Smooth muscle cell (in vitro differentiated cells): ENCODE results near the gene DRD1. TPM values are rescaled to one million over a fixed set of nuclear protein-coding genes. Genes with fewer than 3 reads are reported as not detected.
"Not testable (repeated sequence)": the region's sequence is repeated elsewhere in the genome, so short reads cannot be mapped to it uniquely, and the experiment has no call there.

Source experiments
- DNase-seq: peaks from one replicate; lab custom pipeline; 2025; ENCODE audit not compliant: unreplicated experiment; lab: John Stamatoyannopoulos, UW
- H2AFZ ChIP-seq: fragments of 200-600 bp; sonication (generic); 2 replicates; pipeline ENCODE4 v1.6.0; 2016; ENCODE audit warnings: antibody characterized with exemption, low read depth, mild to moderate bottlenecking
- H3F3A ChIP-seq: fragments of 200-600 bp; sonication (generic); 2 replicates; pipeline ENCODE4 v1.6.0; 2017; ENCODE audit warnings: antibody characterized with exemption, low read depth
- H3K27ac ChIP-seq: fragments of 200-600 bp; sonication (generic); 2 replicates; pipeline ENCODE4 v1.5.1; 2016; ENCODE audit warnings: low read depth, mild to moderate bottlenecking
- H3K27me3 ChIP-seq: fragments of 200-600 bp; sonication (generic); 2 replicates; pipeline ENCODE4 v1.6.1; 2016; ENCODE audit warnings: low read depth, mild to moderate bottlenecking
- H3K36me3 ChIP-seq: fragments of 200-600 bp; sonication (generic); 2 replicates; pipeline ENCODE4 v1.5.1; 2016; ENCODE audit warnings: low read depth
- H3K4me1 ChIP-seq: fragments of 200-600 bp; sonication (generic); 2 replicates; pipeline ENCODE4 v1.5.1; 2016; ENCODE audit warnings: low read depth
- H3K4me2 ChIP-seq: fragments of 200-600 bp; sonication (generic); 2 replicates; pipeline ENCODE4 v1.6.0; 2016; ENCODE audit warnings: mild to moderate bottlenecking
- H3K4me3 ChIP-seq: fragments of 200-600 bp; sonication (generic); 2 replicates; pipeline ENCODE4 v1.5.1; 2016; ENCODE audit warnings: mild to moderate bottlenecking
- H3K79me2 ChIP-seq: fragments of 200-600 bp; sonication (generic); 2 replicates; pipeline ENCODE4 v1.6.0; 2016; ENCODE audit warnings: low read depth, mild to moderate bottlenecking
- H3K9ac ChIP-seq: fragments of 200-600 bp; sonication (generic); 2 replicates; pipeline ENCODE4 v1.6.0; 2016; ENCODE audit warnings: low read depth
- H3K9me3 ChIP-seq: fragments of 200-600 bp; sonication (generic); replicated peaks from 2 replicates; pipeline ENCODE4 v1.5.1; 2016; ENCODE audit warnings: low read depth
- H4K20me1 ChIP-seq: fragments of 200-600 bp; sonication (generic); 2 replicates; pipeline ENCODE4 v1.6.0; 2016; ENCODE audit warnings: low read depth
- CTCF ChIP-seq: fragments of 200-600 bp; sonication (generic); IDR thresholded peaks from 2 replicates; pipeline ENCODE4 v1.5.1; 2017; ENCODE audit warnings: borderline replicate concordance, mild to moderate bottlenecking, antibody characterized with exemption; ENCODE audit not compliant: insufficient read depth, poor library complexity, severe bottlenecking
- WGBS: methylation state at CpG from one replicate; pipeline ENCODE4 v1.1.7; 2016; ENCODE audit warnings: low lambda C conversion rate; 5-methylcytosine and 5-hydroxymethylcytosine counted together
- polyA plus RNA-seq: library from polyadenylated mRNA; unstranded; fragments of >200 nt; fragmentation: Nextera tagmentation; extraction: Ambion mirVana; gene quantifications from 2 replicates; pipeline ENCODE4 v1.2.1, GENCODE V29; 2016
- total RNA-seq: library from RNA; depleted of rRNA; stranded (reverse); fragments of >200 nt; gene quantifications from 2 replicates; pipeline ENCODE4 v1.2.3, GENCODE V29; 2014

The DRD1 gene
- total and polyA plus RNA-seq, 2 experiments from 2014 or later, result 0.32 to 1.3 TPM

GRCh38 chr5:175395430-175395829 is 48.6 kb downstream of the DRD1 start:
- not testable (repeated sequence) for H3K27me3 ChIP-seq, H3F3A ChIP-seq, H3K4me3 ChIP-seq, H2AFZ ChIP-seq, H3K27ac ChIP-seq, H3K9me3 ChIP-seq, DNase-seq, H3K4me2 ChIP-seq, H3K9ac ChIP-seq, H3K4me1 ChIP-seq, H4K20me1 ChIP-seq, H3K36me3 ChIP-seq, H3K79me2 ChIP-seq
- 98% methylated on average over 4 of the region's 4 CpGs for WGBS

GRCh38 chr5:175394601-175395000 is 49.4 kb downstream of the DRD1 start:
- no peak for TF ChIP-seq CTCF
- no peaks in the 10 kb centered on the region for H4K20me1 ChIP-seq
- no peak overlapping the region for H3K4me2 ChIP-seq
- no peaks in the 10 kb centered on the region for H3K79me2 ChIP-seq
- H3K9ac ChIP-seq, result no peak overlapping the region
- H3K27me3 ChIP-seq, result no peaks in the 10 kb centered on the region
- H3K9me3 ChIP-seq, result no peaks in the 10 kb centered on the region
- DNase-seq, result no peak
- H3K36me3 ChIP-seq, result no peaks in the 10 kb centered on the region
- no peak overlapping the region for H2AFZ ChIP-seq
- H3K4me3 ChIP-seq, result no peak overlapping the region
- no peaks in the 10 kb centered on the region for H3F3A ChIP-seq
- no peak overlapping the region for H3K27ac ChIP-seq
- 44% methylated on average over 5 of the region's 5 CpGs for WGBS
- H3K4me1 ChIP-seq, result no peaks in the 10 kb centered on the region

GRCh38 chr5:175393897-175394296 is 50.1 kb downstream of the DRD1 start:
- no peak overlapping the region for H3K4me3 ChIP-seq
- no peaks in the 10 kb centered on the region for H3K9me3 ChIP-seq
- no peaks in the 10 kb centered on the region for H3K36me3 ChIP-seq
- H3K9ac ChIP-seq, result no peak overlapping the region
- 75% methylated on average over 4 of the region's 4 CpGs for WGBS
- H3K27ac ChIP-seq, result no peak overlapping the region
- DNase-seq, result no peak
- no peaks in the 10 kb centered on the region for H3K79me2 ChIP-seq
- no peaks in the 10 kb centered on the region for H4K20me1 ChIP-seq
- H3K27me3 ChIP-seq, result no peaks in the 10 kb centered on the region
- no peak for TF ChIP-seq CTCF
- no peaks in the 10 kb centered on the region for H3K4me1 ChIP-seq
- no peak overlapping the region for H3K4me2 ChIP-seq
- no peak overlapping the region for H2AFZ ChIP-seq
- H3F3A ChIP-seq, result no peaks in the 10 kb centered on the region

- 90% methylated on average over 5 of the region's 5 CpGs for WGBS
- no peak for TF ChIP-seq CTCF
- no peaks in the 10 kb centered on the region for H3K9me3 ChIP-seq
These were observed 51.7 kb downstream of the DRD1 start for GRCh38 chr5:175392236-175392635.

More at GRCh38 chr5:175392236-175392635, 51.7 kb downstream of the DRD1 start:
- H3K9ac ChIP-seq, result no peak overlapping the region
- no peak overlapping the region for H3K4me2 ChIP-seq
- H3F3A ChIP-seq, result no peaks in the 10 kb centered on the region
- no peaks in the 10 kb centered on the region for H3K79me2 ChIP-seq
- H2AFZ ChIP-seq, result no peak overlapping the region
- no peak overlapping the region for H3K27ac ChIP-seq
- no peak overlapping the region for H3K4me3 ChIP-seq
- DNase-seq, result no peak
- no peaks in the 10 kb centered on the region for H3K36me3 ChIP-seq
- no peaks in the 10 kb centered on the region for H3K27me3 ChIP-seq
- H3K4me1 ChIP-seq, result no peaks in the 10 kb centered on the region
- H4K20me1 ChIP-seq, result no peaks in the 10 kb centered on the region
